HG03139 (cell line): ENCODE results near the gene DIP2C.
"Not testable (repeated sequence)": the region's sequence is repeated elsewhere in the genome, so short reads cannot be mapped to it uniquely, and the experiment has no call there.

Source experiments
- ATAC-seq: cut with Tn5 transposase; IDR thresholded peaks from one replicate; pipeline ENCODE4 v1.9.1; 2021; ENCODE audit not compliant: unreplicated experiment

The DIP2C gene

DNA sequence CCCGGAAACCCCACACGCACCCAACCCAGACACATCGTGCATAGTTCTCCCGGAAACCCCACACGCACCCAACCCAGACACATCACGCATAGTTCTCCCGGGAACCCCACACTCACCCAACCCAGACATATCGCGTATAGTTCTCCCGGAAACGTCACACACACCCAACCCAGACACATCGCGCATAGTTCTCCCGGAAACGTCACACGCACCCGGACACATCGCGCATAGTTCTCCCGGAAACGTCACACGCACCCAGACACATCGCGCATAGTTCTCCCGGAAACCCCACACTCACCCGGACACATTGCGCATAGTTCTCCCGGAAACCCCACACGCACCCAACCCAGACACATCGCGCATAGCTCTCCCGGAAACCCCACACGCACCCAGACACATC is 342.3 kb downstream of the DIP2C start:
- not testable (repeated sequence) for ATAC-seq

DNA sequence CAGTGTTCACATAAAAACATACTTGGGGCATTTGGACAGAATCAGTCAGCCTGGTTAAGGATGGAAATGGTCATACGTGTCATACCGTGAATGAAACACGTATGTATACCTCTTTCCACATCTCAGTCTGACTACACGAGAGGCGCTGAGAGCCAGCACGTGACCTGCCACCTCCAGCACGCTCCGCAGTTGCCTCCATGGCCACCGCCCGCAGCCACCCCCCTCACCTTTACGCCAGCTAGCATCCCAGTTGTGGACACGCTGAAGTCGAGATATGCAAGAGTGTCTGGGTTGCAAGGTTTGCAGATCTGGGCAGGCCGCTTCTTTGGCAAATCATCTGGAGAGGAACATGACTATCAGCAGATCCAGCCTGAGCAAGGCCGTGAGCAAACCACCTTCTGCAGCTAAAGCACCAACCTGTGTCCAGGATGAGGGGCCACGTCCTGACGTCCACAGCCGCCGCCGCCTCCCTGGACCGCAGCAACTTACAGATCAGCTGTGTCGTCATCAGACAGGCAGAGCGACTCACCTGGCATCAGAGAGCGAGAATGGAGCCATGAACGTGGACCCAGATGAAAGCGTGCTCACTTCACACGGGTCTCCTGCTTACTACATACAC is 344.8 kb downstream of the DIP2C start:
- no peak for ATAC-seq

DNA sequence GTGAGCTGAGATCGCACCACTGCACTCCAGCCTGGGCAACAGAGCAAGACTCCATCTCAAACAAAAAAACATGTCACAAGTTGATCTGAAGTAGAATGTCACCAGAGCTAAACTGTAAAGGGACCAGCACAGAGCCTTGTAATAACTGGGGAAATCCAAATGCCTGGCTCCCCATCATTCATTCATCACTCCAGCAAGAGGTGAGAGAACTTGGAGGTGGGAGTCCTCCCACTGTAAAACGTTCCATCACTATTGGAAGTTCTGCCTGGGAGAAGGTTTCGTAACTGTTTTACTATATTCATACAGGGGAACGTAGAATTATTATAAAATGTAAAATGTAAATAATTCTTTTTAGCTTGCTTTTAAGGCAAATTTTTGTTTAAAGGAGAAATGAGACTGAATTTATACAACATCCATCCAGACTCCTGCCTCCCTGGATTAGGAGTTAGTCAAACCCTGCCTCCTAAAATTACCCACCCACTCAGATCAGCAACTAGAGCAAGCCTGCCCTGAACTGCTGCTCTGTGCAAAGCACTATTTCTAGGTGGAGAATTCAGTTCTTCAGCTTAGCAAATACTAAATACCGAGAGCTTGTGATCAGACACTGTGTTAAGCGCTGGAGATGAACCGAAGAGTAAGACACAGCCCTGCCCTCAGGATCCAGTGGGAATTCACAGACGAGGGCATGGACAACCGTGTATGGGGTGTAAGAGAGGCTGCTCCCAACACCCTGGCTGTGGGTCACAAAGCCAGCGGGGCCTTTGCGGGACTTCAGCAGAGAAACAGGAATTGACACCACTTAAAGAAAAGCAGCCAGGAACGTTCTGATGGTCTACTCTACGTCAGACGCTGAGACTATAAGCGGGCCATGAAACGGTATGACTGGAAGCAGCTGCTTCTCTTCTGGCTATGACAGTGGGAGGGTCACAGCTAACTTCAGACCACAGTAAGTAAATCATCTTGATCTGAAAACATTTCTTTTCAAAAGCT is 345.9 kb downstream of the DIP2C start:
- no peak for ATAC-seq

DNA sequence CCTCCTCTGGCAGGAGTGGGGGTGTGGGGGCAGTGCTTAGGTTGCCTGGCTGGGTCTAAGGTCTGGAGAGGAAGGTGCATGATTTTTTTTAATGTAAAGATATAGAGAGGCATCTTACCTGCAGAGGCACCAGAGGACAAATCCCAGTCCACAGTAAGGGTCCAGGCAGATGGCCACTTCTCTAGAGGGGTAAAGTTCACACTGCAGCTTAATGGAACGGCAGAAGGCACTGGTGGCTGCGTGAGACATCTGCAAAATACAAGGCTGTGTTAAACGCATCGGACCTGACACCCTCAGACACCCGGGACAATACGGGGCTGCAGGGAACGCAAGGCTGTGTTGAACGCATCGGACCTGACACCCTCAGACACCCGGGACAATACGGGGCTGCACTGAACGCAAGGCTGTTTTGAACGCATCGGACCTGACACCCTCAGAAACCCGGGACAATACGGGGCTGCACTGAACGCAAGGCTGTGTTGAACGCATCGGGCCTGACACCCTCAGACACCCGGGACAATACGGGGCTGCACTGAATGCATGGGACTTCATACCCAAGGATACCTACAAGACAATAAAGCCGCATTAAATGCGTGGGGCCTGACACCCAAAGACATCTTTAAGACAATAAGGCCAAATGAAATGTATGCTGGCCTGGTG is 348.3 kb downstream of the DIP2C start:
- no peak for ATAC-seq

DNA sequence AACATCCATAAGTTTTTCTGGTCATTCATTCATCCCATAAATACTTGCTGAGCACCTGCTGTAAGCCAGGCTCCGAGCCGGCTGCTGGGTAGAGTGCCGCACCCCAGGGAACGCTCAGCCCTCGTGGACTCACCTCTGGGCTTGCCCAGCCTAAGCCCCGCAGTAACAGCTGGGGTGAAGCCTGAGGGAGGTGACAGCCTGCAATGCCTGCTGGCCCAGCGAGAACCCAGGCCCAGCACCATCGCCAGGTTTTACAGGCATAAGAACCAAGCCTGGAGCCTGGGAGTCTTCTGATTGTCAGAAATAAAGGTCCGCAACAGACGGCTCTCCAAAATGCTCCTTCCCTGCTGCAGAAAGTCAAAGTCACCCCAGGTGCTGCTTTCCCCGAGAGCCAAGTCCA is 348.8 kb downstream of the DIP2C start:
- no peak for ATAC-seq

DNA sequence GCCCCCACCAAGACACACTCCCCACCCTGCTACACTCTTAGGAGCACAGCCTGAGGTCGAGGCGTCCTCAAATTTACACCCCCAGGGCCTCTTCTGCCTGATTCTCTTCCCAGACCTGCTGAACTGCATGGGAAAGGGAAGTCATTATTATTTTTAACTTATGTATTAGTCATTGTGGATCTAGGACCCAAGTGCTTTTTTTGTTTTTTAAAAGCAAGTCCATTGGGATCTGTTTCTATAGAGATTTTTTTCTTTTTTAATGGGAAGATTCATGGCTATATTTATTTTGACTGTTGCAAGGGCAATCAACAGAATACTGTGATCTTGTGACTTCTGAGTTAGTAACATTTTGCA is 350.5 kb downstream of the DIP2C start:
- ATAC-seq: no peak

DNA sequence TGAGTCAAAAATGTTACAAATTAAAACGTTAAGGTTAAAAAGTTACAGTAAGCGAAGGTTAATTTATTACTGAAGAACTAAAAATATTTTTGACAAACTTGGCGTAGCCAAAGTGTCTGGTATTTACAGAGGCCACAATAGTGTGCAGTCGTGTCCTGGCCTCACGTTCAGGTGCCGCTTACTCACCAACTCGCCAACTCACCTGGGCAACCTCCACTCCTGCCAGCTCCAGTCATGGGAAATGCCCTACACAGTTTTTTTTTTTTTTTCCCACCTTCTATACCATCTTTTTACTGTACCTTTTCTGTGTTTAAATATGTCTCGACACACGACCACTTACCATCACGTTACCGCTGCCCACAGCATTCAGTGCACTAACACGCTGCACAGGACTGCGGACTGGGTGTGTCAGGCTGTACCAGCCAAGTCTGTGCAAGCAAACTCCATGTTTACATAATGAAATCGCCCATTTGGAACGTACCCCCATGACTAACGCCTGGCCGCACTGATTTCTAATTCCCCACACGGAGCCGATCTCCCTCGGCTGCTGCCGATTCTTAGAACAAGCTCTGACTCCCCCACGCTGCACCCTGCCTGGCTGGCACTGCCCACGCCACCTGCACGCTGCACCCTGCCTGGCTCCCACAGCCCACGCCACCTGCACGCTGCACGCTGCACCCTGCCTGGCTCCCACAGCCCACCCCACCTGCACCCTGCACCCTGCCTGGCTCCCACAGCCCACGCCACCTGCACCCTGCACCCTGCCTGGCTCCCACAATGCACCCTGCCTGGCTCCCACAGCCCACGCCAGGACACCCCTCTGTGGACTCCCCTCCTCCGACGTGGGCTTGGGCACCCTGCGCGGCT is 351.1 kb downstream of the DIP2C start:
- ATAC-seq: no peak

DNA sequence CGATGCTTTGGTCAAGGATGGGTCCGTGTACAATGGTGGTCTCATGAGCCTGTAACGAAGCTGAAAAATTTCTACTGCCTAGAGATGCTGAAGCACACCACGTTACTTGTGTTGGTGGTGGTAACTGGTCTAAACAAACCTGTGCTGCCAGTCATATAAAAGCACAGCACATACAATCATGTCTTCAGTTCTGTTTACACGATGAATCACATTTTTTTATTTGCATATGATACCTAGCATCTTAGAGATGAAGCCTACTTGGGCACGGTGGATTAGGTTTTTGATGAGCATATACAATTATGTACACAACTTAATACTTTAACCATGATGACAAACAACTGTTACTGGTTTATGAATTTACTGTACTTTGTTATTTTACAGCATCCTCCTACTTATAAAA is 353.2 kb downstream of the DIP2C start:
- no peak for ATAC-seq

DNA sequence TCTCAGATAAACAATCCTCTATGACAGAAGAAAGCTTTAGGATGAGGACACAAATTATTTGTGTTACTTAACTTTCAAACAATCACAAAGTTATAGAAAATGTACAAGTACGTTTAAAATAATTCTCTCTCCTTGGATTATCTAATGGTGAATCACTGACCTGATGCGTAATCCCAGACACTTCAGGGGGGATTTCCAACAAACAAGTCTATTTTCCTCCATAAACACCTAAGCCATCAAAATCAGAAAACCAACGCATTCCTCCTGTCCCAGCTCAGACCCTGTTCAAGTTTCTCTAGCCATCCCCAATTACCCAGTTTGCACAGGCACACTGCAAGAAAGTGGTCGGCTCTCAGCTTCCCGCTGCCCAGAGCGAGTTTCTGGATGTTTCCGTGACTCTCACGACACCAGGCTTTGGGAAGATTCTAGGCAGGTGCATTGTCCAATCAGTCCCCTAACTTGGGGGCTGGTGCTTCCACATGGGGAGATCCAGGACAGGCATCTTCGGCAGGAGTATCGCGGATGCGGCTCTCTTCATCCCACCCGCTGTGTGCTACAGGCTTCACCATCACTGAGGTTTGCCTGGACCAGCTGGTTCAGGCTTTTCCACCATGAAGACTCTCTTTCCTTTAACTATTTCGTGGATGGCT is 354.2 kb downstream of the DIP2C start:
- no peak for ATAC-seq

DNA sequence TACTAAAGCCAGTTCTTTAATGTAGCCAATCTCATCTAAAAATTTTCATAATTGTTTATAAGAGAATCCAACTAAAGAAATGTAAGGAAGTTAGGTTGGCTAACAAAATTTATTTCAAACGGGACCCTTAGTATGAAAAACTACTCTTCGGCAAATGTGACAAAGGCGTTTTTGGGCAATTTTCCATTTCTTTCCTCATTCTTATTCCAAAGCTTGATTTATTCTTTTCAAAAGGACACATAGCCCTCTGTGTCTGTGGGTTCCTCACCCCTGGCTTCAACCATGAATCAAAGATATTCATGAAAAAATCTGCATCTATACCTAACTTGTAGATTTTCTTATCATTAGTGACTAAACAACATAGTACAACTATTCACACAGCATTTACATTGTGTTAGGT is 358.3 kb downstream of the DIP2C start:
- ATAC-seq: no peak

DNA sequence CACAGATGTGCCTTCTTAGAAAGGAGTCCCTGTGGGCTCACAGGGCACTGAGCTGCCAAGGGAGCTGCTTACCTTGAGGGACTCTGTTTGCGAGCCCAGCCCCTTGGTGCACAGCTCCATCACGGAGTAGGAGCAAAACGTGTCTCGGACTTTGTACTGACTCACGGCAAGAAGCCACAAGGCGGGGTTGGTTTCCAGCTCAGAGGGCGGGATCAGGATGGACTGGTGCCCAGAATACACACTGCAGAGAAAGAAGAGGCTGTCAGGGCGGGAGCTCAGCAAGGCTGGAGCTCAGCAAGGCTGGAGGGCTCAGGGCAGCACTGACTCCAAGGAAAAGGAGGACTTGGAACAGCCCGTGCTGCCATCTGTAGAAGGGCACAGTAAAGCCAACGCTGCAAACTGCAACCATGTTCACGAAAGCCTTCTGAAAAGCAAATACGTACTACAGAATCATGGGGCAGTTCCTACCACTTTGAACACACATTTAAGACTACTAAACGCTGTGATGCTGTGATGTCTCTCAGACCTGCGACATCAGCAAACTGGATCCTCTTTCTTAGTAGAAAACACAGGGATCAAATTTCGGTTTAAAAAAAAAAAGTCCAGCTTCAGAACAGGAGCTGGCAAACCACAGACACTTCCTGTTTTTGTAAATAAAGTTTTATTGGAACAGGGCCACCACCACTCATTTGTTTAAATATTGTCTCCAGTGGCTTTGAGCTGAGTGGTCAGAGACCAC is 359.9 kb downstream of the DIP2C start:
- no peak for ATAC-seq

DNA sequence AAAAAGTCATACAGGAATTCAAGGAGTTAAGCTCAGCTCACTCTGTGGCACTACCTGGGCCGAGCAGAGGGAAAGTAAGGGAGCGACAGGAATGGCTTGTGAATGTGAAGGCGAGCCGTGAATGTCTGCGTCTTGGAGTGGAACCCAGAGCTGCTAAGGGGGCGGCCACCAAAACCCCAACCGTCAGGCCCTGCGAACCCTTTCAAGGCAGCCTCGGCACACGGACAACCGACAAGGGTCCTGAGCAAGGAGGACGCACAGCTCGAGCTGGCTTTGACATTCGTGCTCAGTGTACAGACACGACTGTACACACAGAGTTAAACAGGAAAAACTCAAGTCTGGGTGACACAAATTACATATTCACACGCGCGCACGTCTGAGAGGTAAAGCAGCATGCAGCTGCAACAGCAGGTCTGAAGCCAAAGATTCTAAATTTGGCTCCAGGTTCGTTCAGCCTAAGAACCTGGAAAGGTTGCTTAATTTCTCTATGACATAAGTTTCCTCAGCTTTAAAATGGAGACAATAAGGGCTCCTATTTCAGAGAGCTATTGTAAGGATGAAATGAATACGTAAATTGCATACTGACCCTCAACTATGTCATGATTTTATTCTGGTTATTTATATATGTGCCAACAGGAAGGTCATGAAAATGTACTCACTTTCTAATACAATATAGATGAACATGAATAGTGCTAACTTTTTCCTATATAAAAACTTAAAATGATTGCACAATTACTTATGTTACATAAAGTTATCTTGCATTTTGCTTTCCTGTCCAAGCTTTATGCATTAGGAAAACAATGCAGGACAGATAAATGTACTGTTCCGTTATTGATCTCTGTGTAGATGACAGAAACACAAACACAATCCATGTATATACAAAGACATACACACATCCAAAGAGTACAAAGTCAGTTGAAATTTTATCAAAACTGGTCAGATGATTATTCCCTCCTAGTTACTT is 361.3 kb downstream of the DIP2C start:
- no peak for ATAC-seq

DNA sequence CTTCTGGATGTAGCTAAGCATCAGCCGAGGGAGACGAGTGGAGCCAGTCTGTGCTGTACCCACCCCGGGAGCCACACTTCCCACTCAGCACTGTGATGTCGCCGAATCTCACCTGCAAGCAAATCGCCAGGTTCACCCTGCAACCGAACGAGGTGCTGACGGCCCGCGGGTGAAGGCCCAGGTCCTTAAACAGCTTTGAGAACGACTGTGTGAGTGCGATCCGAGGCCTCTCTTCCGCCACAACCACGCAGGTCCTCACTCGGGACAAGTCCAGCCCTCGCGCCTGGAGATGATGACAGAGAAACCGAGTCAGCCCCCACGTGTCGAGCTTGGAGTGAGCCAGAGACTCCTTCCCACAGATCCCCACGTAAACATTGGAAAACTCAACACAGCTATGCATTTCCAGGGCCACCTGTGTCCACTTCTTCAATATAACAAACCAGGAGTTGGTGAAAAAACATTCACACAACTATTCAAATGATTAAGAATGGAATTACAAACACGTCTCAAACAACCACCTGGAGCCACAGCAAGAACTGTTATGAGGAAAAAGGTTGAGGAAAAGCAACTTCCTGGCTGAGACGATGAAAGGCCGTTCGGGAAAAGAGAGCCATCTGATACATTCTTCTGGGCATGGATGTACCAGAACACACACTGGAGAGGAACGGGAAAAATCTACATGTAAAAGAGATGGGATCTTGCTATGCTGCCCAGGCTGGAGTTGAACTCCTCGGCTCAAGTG is 362.4 kb downstream of the DIP2C start:
- ATAC-seq: no peak

DNA sequence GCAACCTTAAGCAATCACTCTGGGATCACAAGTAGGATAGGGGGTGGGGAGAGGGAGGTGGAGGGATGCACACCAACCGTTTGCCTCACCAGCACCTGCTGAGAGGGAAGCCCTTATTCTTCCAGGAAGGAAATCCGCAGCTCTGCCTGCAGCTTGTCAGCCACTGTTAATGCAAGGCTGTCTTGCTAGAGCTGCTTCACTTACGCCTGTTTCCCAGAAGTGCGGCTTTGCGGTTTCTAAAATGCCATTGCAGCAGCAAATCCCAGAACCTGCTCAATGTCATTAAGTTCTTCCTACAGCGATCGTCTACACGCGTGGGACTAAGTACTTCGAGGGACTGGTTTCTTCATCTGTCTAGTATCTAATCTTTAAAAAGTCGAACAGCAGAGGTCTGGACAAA is 363.1 kb downstream of the DIP2C start:
- no peak for ATAC-seq

DNA sequence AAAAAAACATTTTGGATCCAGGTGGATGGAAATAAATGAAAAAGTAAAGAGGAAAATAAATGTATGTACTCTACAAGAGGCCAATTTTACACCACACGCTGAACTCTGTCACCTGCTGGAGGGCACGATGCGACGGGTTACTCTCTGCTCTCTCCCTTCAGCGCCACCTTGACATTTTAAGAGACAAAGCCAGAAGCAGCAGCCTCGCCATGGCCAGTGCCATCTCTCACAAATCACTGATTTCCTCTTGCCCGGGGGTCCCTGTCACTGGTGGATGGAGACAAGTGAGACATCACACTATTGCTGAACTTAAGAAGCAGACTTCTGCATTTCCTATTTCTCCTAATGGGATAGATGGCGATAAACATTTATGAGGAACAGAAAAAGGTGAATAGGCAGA is 364.2 kb downstream of the DIP2C start:
- ATAC-seq: no peak

DNA sequence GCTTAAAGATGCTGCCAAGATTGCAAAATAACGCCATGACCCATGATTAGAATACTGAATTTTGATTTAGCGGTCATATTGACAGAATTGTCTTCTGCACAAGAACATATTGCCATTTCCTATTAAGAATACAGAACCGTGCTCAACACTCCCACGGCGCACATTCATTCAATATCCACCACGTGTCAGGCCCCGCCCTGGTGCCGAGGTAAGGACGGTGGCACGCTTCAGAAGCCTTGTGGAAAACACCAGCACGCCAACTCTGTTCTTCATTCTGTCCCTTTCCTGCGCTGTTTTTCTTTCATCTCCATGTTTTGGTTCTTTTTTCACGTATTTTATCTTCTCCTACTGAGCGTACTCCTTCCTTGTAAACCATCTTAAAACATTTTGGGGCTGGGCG is 364.9 kb downstream of the DIP2C start:
- ATAC-seq: no peak

DNA sequence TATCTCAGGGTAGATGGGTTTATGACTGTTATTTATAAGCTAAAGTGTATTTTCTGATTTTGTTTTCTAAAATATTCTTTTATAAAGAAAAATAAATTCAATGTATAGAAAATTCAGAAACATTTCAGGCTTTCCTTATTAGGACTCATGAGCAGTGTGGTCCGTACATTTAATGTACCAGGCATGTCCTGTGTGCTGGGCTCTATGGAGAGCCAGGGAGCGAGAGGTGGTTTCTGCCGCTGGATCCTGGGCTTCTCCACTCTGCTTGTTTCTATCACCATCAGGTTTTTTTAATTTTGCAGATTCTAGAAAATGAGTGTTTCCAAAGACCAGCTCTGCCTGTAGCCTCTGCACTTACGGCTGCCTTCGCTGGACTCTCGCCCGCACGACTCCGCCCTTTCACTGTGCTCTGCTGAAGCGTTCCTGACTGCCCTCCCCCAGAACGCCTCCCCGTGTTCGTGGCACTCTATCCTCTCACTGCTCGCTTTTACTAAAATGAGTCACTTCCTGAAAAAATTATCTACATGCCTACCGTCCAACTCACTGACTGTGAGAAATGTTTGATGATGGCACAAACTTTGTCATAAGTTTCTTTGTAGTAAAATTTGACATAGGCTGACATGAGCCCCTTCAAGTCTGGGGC is 365.7 kb downstream of the DIP2C start:
- peak; percentile 98 for ATAC-seq

DNA sequence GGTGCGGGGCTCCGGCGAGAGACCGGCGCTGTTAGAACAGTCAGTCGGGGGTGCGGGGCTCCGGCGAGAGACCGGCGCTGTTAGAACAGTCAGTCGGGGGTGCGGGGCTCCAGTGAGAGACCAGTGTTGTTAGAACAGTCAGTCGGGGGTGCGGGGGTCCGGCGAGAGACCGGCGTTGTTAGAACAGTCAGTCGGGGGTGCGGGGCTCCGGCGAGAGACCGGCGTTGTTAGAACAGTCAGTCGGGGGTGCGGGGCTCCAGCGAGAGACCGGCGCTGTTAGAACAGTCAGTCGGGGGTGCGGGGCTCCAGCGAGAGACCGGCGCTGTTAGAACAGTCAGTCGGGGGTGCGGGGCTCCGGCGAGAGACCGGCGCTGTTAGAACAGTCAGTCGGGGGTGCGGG is 366.4 kb downstream of the DIP2C start:
- ATAC-seq: not testable (repeated sequence)
